Measurements from ENCODE around the gene ETNK2.

The ETNK2 gene

DNA sequence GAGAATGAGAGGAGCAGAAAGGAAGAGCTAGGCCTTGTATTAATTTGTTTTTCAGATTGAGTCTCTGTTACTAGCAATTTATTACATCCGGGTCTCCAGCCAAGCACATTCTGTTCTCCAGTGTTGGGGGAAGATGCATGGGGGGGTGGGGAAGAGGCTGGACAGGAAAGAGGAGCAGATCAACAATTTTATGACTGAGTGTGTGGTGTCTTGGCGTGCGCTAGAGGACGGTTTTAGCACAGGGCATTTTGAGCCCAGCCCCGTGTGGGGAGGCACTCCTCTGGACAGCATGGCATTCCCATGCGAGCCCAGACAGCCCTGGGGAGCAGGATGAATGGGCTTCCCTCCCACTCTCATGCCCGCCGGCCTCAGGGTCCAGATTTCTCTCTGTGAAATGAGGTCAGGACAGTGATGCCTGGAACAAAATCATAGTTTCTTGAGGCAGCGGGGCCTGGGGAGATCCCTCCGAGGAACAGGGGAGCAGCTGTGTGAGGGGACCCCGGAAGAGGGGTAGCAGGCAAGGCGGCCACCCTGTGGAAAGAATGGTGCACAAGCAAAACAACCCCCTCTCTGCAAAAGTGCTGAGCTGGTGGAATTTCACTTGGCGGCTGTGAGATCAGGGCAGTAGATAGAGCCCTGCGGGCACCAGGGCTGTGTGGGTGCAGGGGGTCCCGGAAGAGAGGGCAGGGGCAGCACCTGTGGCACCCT lies 62.6 kb downstream of the ETNK2 start:
- TF ChIP-seq, protein P1, sequence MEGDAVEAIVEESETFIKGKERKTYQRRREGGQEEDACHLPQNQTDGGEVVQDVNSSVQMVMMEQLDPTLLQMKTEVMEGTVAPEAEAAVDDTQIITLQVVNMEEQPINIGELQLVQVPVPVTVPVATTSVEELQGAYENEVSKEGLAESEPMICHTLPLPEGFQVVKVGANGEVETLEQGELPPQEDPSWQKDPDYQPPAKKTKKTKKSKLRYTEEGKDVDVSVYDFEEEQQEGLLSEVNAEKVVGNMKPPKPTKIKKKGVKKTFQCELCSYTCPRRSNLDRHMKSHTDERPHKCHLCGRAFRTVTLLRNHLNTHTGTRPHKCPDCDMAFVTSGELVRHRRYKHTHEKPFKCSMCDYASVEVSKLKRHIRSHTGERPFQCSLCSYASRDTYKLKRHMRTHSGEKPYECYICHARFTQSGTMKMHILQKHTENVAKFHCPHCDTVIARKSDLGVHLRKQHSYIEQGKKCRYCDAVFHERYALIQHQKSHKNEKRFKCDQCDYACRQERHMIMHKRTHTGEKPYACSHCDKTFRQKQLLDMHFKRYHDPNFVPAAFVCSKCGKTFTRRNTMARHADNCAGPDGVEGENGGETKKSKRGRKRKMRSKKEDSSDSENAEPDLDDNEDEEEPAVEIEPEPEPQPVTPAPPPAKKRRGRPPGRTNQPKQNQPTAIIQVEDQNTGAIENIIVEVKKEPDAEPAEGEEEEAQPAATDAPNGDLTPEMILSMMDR (IDR thresholded peaks at IDR 0.05; ENCODE audit: insufficient read depth, low read depth, low read length, missing control alignments) = no peak
- DNase-seq (ENCODE audit: low read depth) = no peak
- H3K4me3 ChIP-seq (ENCODE audit: low read depth, low read length) = no peak overlapping the region

DNA sequence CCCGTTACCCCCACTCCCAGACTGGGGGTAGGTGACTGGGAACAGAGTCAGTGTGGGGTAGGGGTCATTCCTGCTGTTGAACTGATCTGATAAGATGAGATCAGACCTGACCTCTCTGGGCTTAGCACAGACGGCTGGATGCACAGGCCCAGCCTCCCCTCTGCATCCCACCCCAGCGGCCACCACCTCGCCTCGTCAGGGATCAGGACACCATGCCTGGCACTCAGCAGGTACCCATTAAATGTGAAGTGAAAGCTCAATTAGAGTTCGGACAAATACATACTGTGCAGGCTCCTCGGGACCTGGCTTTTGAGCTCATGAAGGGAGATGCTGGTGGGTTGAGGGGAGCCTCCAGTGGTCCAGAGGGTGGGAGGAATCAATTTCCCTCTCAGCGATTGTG lies 63.2 kb downstream of the ETNK2 start:
- TF ChIP-seq, protein P1 (IDR thresholded peaks at IDR 0.05; ENCODE audit: insufficient read depth, low read depth, low read length, missing control alignments) = no peak
- no peak for DNase-seq (ENCODE audit: low read depth)
- no peak overlapping the region for H3K4me3 ChIP-seq (ENCODE audit: low read depth, low read length)

DNA sequence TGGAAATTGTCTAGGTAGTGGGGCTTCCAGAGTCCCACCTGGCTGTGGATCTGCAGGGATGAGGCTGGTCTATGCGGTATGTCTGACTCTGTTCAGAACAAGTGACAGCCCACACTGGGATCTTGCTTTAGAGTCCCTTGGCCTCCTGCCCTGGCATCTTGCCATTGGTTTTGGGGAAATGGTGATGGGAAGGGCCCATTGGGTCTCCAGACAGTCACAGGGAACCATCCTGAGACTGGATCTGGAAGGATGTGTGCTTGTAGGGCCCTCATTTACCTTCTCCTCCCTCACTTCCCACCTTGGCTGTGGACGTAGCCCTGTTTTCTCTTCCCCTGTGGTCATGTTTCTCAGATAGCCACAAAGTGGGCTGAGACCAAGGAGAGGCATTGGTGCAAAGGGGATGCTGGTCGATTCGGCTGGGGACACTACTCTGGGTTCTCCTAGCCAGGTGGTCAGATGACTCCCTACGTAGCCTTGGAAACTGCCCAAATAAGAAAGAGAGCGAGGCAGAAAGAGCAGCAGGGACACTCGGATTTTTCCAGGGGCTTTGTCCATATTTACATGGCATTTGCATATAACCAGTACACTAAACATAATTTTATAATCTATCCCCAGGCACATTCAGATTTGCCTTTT lies 63.8 kb downstream of the ETNK2 start:
- TF ChIP-seq, protein P1 (IDR thresholded peaks at IDR 0.05; ENCODE audit: insufficient read depth, low read depth, low read length, missing control alignments) = no peak
- no peak for DNase-seq (ENCODE audit: low read depth)

DNA sequence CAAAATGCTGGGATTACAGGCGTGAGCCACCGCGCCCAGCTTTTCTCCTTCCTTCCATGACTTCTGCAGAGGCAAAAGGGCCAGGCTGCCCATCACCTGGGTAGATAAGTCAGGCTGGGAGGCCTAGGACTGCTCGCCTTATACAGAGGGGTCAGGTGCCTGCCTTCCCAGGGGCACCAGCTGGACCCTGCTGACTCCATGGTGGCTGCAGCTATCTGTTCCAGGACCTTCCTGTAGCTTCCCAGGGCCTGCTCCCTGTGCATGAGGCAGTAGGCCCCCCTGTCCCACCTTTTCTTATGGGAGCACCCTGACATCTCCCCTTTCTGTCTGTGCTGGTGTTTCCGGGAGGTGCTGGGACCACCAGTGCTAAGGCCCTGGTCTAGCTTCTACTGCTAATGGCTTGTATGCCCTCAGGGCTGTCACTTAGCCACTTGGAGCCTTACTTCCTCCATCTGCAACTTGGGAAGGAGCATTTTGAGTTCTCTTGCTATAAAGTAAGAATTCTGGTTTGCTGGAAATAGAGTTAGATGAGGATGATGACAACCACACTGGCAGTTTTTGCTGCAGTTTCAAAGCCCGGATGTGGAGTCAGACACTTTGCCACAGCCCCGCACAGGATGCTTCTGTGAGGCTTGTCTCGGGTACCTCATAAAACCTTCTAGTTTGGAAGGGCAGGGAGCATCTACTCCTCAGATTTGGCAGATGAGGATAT lies 64.5 kb downstream of the ETNK2 start:
- DNase-seq (ENCODE audit: low read depth) = no peak
- no peak overlapping the region for H3K4me3 ChIP-seq (ENCODE audit: low read depth, low read length)
- TF ChIP-seq, protein P1 (IDR thresholded peaks at IDR 0.05; ENCODE audit: insufficient read depth, low read depth, low read length, missing control alignments) = no peak

More for the DNA sequence above, 63.8 kb downstream of the ETNK2 start:
- H3K4me3 ChIP-seq (ENCODE audit: low read depth, low read length) = no peak overlapping the region

DNA sequence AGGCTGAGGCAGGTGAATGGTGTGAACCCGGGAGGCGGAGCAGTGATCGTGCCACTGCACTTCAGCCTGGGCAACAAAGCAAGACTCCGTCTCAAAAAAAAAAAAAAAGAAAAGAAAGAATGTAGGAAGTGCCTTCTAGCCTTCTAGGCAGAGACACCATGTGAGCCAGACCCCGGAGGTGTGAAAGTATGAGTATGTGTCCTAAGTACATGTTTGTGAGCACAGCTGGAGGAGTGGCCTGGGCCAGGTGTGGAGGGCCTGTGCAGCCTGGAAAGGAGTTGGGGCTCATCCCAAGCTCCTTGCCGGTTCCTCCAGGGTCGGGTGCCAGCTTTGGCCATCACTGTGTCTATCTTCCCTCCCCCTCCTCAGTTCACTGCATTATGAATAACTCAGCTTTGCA lies 66.0 kb downstream of the ETNK2 start:
- TF ChIP-seq, protein P1 (IDR thresholded peaks at IDR 0.05; ENCODE audit: insufficient read depth, low read depth, low read length, missing control alignments) = no peak
- no peak overlapping the region for H3K4me3 ChIP-seq (ENCODE audit: low read depth, low read length)
- DNase-seq (ENCODE audit: low read depth) = no peak

DNA sequence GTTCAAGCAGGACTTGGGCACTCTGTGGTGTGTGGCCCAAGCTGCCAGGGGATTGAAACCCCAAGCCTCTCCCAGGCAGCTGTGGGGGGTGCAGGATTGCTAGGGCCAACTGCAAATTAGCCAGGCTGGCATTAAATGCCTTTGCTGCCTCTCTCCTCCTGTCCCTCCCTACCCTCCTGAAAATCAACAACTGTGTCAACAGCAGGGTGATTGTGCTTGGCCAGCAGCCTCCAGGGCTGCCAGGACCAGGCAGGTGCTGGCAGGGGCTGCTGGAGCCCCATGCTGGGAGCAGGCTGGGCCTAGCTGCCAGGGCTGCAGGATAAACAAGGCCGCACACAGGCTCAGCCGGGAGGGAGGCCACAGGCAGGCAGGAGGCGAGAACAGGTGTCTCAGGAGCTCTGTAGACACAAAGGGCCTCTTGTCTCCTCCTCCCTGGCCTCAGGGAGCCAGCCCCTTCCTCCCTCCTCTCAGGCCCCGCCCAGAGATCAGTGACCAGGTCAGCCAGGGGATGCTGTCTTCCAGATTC lies 67.5 kb downstream of the ETNK2 start:
- no peak overlapping the region for H3K4me3 ChIP-seq (ENCODE audit: low read depth, low read length)
- DNase-seq (ENCODE audit: low read depth) = no peak
- TF ChIP-seq, protein P1 (IDR thresholded peaks at IDR 0.05; ENCODE audit: insufficient read depth, low read depth, low read length, missing control alignments) = no peak
